ENCODE results near the gene CITED4.

CITED4 gene

DNA sequence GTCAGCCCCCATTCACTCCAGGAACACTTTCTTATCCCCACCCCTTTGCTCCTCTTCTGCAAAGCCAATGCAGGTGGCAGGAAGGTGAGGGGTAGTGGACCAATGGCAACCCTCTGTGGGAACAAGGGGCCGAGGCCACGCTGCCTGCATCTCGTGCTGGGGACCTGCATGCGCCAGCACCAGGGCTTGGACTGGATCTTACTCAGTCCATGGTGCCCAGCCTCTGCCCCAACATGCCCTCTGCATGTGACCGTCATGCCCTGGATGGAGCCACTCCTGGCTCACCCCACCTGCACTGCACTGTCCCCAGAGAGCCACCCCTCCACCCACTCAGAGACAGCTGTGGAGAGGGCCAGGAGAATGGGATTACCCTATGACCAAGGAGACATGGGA is 22.2 kb downstream of the CITED4 start:
- Histone ChIP-seq H2AFZ (ENCODE audit: low read depth, low read length) (no peak overlapping the region), H3K4me3 (ENCODE audit: low read depth in 1 of 2, low read length in 2 of 2) (no peak overlapping the region), H3K79me2 (ENCODE audit: insufficient read depth, low read length) (no peaks in the 10 kb centered on the region), H3K27me3 (ENCODE audit: insufficient read depth, low read length, poor library complexity) (no peaks in the 10 kb centered on the region), H3K9me3 (ENCODE audit: insufficient read depth, low read length, severe bottlenecking) (no peaks in the 10 kb centered on the region), H3K4me1 (ENCODE audit: insufficient read depth, low read length) (no peaks in the 10 kb centered on the region), H4K20me1 (ENCODE audit: insufficient read depth, low read length) (no peaks in the 10 kb centered on the region), H3K36me3 (ENCODE audit: insufficient read depth, low read length) (no peaks in the 10 kb centered on the region), H3K4me2 (ENCODE audit: insufficient read depth, low read length) (no peak overlapping the region), H3K27ac (ENCODE audit: low read length) (no peak overlapping the region), H3K9ac (ENCODE audit: low read depth, low read length) (no peak overlapping the region)
- DNase-seq (no peak), ATAC-seq (ENCODE audit: insufficient read depth, low read depth) (no peak)
- TF ChIP-seq, protein P1, sequence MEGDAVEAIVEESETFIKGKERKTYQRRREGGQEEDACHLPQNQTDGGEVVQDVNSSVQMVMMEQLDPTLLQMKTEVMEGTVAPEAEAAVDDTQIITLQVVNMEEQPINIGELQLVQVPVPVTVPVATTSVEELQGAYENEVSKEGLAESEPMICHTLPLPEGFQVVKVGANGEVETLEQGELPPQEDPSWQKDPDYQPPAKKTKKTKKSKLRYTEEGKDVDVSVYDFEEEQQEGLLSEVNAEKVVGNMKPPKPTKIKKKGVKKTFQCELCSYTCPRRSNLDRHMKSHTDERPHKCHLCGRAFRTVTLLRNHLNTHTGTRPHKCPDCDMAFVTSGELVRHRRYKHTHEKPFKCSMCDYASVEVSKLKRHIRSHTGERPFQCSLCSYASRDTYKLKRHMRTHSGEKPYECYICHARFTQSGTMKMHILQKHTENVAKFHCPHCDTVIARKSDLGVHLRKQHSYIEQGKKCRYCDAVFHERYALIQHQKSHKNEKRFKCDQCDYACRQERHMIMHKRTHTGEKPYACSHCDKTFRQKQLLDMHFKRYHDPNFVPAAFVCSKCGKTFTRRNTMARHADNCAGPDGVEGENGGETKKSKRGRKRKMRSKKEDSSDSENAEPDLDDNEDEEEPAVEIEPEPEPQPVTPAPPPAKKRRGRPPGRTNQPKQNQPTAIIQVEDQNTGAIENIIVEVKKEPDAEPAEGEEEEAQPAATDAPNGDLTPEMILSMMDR (IDR thresholded peaks at IDR 0.05; ENCODE audit: borderline replicate concordance, extremely low read depth, low read length, poor library complexity, severe bottlenecking): no peak
- no peak for TF ChIP-seq EZH2 (IDR thresholded peaks at IDR 0.05; ENCODE audit: borderline replicate concordance, low read depth, low read length, severe bottlenecking)

DNA sequence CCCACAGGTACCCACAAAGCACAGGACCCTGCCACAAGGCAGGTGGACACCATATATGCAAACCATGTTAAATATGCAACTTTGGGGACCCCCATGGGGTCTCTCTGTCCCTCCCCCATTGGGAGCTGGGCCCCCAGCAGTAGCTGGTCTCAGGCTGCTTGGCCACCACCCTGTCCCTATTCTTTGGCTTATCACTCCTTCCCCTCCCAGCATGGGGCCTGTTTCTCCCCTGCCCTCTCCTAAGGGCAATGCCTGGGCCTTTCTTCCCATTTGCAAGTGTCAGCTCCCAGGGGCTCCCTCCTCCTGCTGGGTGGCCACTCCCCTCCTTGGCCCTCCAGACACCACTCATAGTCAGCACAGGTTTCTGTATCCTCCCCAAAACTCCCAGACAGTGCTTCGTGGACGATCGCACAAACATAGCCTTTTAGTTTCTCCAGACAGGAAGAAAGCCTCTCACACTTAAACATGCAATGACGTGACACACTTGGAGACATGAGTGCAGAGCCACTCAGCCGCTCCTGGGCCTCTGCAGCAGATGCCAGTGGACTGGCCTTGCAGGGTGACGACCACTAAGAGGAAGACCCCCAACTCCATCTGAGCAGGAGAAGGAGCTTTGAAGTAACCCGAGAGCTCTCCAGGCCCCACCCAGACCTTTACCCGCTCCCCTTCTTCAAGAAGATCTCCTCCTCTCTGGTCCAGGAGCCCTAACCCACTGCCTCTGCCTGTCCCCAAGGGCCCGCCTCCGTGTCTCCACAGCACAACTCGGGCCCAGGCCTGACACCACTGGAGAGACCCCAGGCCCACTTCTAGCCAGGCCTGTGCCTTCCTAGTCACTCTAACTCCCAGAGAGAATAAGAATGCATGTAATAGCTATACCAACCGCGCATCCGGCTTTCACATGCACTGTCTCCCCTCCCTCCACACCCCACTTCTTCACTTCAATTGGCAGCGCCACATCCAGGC is 22.9 kb downstream of the CITED4 start:
- Histone ChIP-seq H3K4me2 (ENCODE audit: insufficient read depth, low read length) (no peak overlapping the region), H2AFZ (ENCODE audit: low read depth, low read length) (no peak overlapping the region), H3K4me3 (ENCODE audit: low read depth in 1 of 2, low read length in 2 of 2) (no peak overlapping the region), H3K36me3 (ENCODE audit: insufficient read depth, low read length) (no peaks in the 10 kb centered on the region), H3K9me3 (ENCODE audit: insufficient read depth, low read length, severe bottlenecking) (no peaks in the 10 kb centered on the region), H4K20me1 (ENCODE audit: insufficient read depth, low read length) (no peaks in the 10 kb centered on the region), H3K79me2 (ENCODE audit: insufficient read depth, low read length) (no peaks in the 10 kb centered on the region), H3K27me3 (ENCODE audit: insufficient read depth, low read length, poor library complexity) (no peaks in the 10 kb centered on the region), H3K9ac (ENCODE audit: low read depth, low read length) (no peak overlapping the region), H3K27ac (ENCODE audit: low read length) (no peak overlapping the region), H3K4me1 (ENCODE audit: insufficient read depth, low read length) (no peaks in the 10 kb centered on the region)
- no peak for ATAC-seq (ENCODE audit: insufficient read depth, low read depth)
- DNase-seq: no peak
- TF ChIP-seq, protein P1 (IDR thresholded peaks at IDR 0.05; ENCODE audit: borderline replicate concordance, extremely low read depth, low read length, poor library complexity, severe bottlenecking): no peak
- no peak for TF ChIP-seq EZH2 (IDR thresholded peaks at IDR 0.05; ENCODE audit: borderline replicate concordance, low read depth, low read length, severe bottlenecking)

DNA sequence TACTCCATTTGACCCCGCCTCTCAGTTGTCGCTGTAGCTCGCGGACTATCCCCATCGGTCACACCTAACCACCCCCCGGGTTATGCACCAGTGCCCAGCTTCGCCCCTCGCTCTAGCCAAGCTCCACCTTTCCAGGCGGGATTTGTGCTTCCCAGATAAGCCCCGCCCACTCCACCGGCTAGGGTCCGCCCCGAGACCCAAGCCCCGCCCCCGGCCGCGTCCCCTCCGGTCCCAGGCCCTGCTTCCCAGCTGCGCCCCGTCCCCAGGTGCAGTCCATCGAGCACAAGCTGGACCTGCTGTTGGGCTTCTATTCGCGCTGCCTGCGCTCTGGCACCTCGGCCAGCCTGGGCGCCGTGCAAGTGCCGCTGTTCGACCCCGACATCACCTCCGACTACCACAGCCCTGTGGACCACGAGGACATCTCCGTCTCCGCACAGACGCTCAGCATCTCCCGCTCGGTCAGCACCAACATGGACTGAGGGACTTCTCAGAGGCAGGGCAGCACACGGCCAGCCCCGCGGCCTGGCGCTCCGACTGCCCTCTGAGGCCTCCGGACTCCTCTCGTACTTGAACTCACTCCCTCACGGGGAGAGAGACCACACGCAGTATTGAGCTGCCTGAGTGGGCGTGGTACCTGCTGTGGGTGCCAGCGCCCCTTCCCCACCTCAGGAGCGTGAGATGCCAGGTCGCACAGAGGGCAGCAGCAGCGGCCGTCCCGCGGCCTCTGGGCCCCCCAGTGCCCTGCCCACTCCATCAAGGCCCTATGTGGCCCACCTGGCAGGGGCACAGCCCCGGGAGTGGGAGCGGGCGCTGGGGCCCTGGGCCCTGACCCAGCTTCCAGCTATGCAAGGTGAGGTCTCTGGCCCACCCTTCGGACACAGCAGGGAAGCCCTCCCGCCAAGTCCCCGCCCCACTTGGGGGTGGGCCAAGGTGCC is 23.9 kb downstream of the CITED4 start:
- H3K4me1 ChIP-seq (ENCODE audit: insufficient read depth, low read length): no peaks in the 10 kb centered on the region
- TF ChIP-seq, protein P1 (IDR thresholded peaks at IDR 0.05; ENCODE audit: borderline replicate concordance, extremely low read depth, low read length, poor library complexity, severe bottlenecking): no peak
- no peak for TF ChIP-seq EZH2 (IDR thresholded peaks at IDR 0.05; ENCODE audit: borderline replicate concordance, low read depth, low read length, severe bottlenecking)
- H2AFZ ChIP-seq (ENCODE audit: low read depth, low read length): no peak overlapping the region
- no peak overlapping the region for H3K27ac ChIP-seq (ENCODE audit: low read length)
- H3K4me2 ChIP-seq (ENCODE audit: insufficient read depth, low read length): no peak overlapping the region
- no peaks in the 10 kb centered on the region for H3K79me2 ChIP-seq (ENCODE audit: insufficient read depth, low read length)
- no peak overlapping the region for H3K9ac ChIP-seq (ENCODE audit: low read depth, low read length)
- H3K27me3 ChIP-seq (ENCODE audit: insufficient read depth, low read length, poor library complexity): no peaks in the 10 kb centered on the region
- no peak for DNase-seq
- no peak for ATAC-seq (ENCODE audit: insufficient read depth, low read depth)
- no peaks in the 10 kb centered on the region for H3K9me3 ChIP-seq (ENCODE audit: insufficient read depth, low read length, severe bottlenecking)
- H4K20me1 ChIP-seq (ENCODE audit: insufficient read depth, low read length): no peaks in the 10 kb centered on the region
- H3K4me3 ChIP-seq (ENCODE audit: low read depth in 1 of 2, low read length in 2 of 2): no peak overlapping the region
- no peaks in the 10 kb centered on the region for H3K36me3 ChIP-seq (ENCODE audit: insufficient read depth, low read length)

Measured in DND-41 (cell line).